Ascending aorta (tissue), 2 donors: ENCODE results near the gene CCDC134. TPM values are rescaled to one million over a fixed set of nuclear protein-coding genes. Genes with fewer than 3 reads are reported as not detected.

Experiments
- DNase-seq, 2 donors: peaks; one replicate each; pipeline ENCODE4 v3.0.0-alpha.2; 2019; ENCODE audit warnings: low spot score in 2 of 2
- H3K27ac ChIP-seq, 2 donors: fragments of 200-600 bp; sonication (generic); one replicate each; pipeline ENCODE4 v1.5.1; 2016 to 2017; ENCODE audit warnings: mild to moderate bottlenecking in 1 of 2
- H3K27me3 ChIP-seq: fragments of 200-600 bp; sonication (generic); one replicate; pipeline ENCODE4 v1.5.1; 2017
- H3K36me3 ChIP-seq, 2 donors: fragments of 200-600 bp; sonication (generic); one replicate each; pipeline ENCODE4 v1.5.1; 2016
- H3K4me1 ChIP-seq, 2 donors: fragments of 200-600 bp; sonication (generic); one replicate each; pipeline ENCODE4 v1.5.1; 2016 to 2017; ENCODE audit warnings: mild to moderate bottlenecking in 1 of 2
- H3K4me3 ChIP-seq, 2 donors: fragments of 200-600 bp; sonication (generic); one replicate each; pipeline ENCODE4 v1.5.1; 2016 to 2017; ENCODE audit warnings: mild to moderate bottlenecking in 1 of 2
- H3K9me3 ChIP-seq, 2 donors: fragments of 200-600 bp; sonication (generic); one replicate each; pipeline ENCODE4 v1.5.1; 2016
- CTCF ChIP-seq, 3 experiments: fragments of 200-600 bp in 2 of 3; fragments of 450-650 bp in 1 of 3; sonication (generic) in 2 of 3; IDR thresholded peaks; one replicate each; pipeline ENCODE4 v1.5.1; 2016 to 2019; ENCODE audit warnings: antibody characterized with exemption in 3 of 3, mild to moderate bottlenecking in 1 of 3, moderate library complexity in 1 of 3
- intact Hi-C: fragments of 100-400 bp; cut with DNase I; formaldehyde crosslinking; loops from one replicate; pipeline ENCODE4 v1.15.1; 2023
- total RNA-seq: library from RNA; depleted of rRNA; stranded (reverse); fragments of >200 nt; gene quantifications from one replicate; pipeline ENCODE4 v1.1.0, GENCODE V29; 2016

CCDC134 gene
- total RNA-seq, 1 donor from 2014 or later: 6.4 TPM

DNA sequence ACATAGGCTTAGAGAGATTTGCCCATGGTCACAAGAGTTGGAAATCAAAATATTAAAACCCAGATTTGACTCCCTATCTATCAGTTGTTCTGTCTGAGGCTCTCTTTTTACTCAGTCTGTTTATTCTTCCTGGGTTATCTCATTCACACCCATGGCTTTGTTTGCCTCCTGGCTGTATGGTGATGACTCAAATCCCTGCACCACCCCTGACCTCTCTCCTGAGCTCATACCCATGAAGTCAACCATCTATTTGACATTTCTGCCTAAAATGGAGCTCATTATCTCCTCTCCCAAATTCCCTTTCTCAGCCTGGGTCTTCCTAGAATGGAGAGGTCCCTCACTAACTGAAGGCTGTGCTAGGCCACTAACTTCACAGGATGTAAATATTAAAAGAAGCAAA, 27.8 kb upstream of the CCDC134 start:
- Histone ChIP-seq H3K27me3 (no peaks in the 10 kb centered on the region), H3K27ac (no peak overlapping the region), H3K9me3 (no peaks in the 10 kb centered on the region), H3K4me3 (no peak overlapping the region), H3K4me1 (no peaks in the 10 kb centered on the region), H3K36me3 (no peaks in the 10 kb centered on the region)
- TF ChIP-seq CTCF (IDR thresholded peaks at IDR 0.05): no peak
- no peak for DNase-seq
- intact Hi-C loops: no loop called here

DNA sequence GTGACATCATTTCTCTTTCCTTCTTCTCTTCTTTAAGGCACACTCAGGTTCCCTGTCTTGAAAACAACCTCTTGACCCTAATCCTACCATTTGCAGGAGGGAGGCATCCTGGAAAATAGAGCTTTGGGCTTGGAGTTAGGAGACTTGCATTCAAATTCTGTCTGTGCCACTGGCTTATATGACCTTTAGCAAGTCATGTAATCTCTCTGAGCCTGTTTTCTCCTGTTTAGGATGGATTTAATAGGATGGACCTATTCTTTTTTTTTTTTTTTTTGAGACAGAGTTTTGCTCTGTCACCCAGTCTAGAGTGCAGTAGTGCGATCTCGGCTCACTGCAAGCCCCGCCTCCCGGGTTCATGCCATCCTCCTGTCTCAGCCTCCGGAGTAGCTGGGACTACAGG, 25.1 kb upstream of the CCDC134 start:
- intact Hi-C loops: no loop called here
- Histone ChIP-seq H3K27ac (no peak overlapping the region), H3K4me3 (no peak overlapping the region), H3K36me3 (no peaks in the 10 kb centered on the region), H3K9me3 (no peaks in the 10 kb centered on the region), H3K27me3 (no peaks in the 10 kb centered on the region), H3K4me1 (no peaks in the 10 kb centered on the region)
- no peak for TF ChIP-seq CTCF (IDR thresholded peaks at IDR 0.05)
- DNase-seq: no peak

- Histone ChIP-seq H3K36me3 (no peaks in the 10 kb centered on the region), H3K27ac (no peak overlapping the region), H3K9me3 (no peaks in the 10 kb centered on the region), H3K27me3 (no peaks in the 10 kb centered on the region), H3K4me3 (no peak overlapping the region), H3K4me1 (no peaks in the 10 kb centered on the region)
- no peak for TF ChIP-seq CTCF (IDR thresholded peaks at IDR 0.05)
- DNase-seq: no peak
- intact Hi-C loops: no loop called here
These were observed 24.5 kb upstream of the CCDC134 start for GRCh38 chr22:41775976-41776375.

DNA sequence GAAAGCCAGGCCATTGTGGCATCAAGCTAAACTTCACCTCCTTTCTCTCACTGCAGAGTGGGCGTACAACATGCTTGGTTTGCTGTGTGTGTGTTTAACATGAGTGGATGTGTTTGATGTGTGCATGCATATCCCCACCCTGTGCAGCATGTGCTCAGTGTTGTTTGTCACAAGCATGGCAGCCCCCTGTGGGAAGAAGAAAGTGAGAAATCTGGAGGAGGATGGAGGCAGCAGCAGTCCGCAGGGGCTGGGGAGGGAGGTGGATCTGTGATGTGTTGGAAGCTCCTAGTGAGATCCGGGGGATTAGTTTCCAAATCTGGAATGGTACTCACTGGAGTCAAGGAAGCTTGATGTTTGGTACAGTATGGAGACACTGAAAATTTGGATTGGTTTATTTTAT, 24.1 kb upstream of the CCDC134 start:
- intact Hi-C loops: no loop called here
- DNase-seq: no peak
- TF ChIP-seq CTCF (IDR thresholded peaks at IDR 0.05): no peak
- Histone ChIP-seq H3K9me3 (no peaks in the 10 kb centered on the region), H3K27ac (no peak overlapping the region), H3K36me3 (no peaks in the 10 kb centered on the region), H3K4me3 (no peak overlapping the region), H3K27me3 (no peaks in the 10 kb centered on the region), H3K4me1 (no peaks in the 10 kb centered on the region)

GRCh38 chr22:41777749-41778425, 22.6 kb upstream of the CCDC134 start:
- intact Hi-C loops: no loop called here
- Histone ChIP-seq H3K4me1 (no peaks in the 10 kb centered on the region), H3K36me3 (no peaks in the 10 kb centered on the region), H3K27me3 (no peaks in the 10 kb centered on the region), H3K9me3 (no peaks in the 10 kb centered on the region), H3K27ac (no peak overlapping the region), H3K4me3 (no peak overlapping the region)
- no peak for TF ChIP-seq CTCF (IDR thresholded peaks at IDR 0.05)
- no peak for DNase-seq
